ENCODE results near the gene XKR8.

XKR8 gene

DNA sequence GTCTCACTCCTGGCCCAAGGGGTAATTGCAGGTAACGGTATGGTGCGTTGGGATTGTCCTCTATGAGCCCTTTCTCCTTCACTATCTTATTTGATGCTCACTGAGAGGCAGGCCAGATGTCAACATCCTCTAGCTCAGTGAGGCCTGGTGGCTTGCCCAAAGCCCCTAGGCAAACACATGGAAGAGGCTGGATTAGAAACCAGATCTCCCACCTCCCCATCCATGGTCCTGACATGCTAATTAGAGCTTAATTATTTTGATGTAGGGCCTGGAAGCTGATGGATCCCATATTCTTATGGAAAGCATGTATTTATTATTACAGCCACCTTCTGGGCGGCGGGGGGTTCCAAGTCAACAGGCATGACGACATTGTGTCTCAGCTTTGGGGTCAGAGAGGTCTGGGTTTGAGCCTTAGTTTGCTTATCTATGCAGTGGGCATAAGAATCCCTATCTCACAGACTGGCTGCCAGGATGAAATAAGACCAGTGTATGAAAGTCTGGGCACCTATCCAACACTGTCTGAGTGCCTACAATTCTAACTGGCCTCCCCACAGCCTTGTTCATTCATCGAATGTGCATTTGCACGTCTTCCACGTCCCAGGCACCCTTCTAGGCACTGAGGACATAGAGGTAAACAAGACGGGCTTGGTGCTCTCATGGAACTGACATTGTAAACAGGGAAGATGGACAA, 18.8 kb upstream of the XKR8 start:
- H3K9me2 ChIP-seq (replicated peaks; ENCODE audit: insufficient read depth, low read length) = no peaks in the 10 kb centered on the region
- no peaks in the 10 kb centered on the region for H3K36me3 ChIP-seq (replicated peaks; ENCODE audit: insufficient read depth, low read length)
- H4K20me1 ChIP-seq (ENCODE audit: insufficient read depth, low read length) = no peaks in the 10 kb centered on the region
- H3K4me2 ChIP-seq (ENCODE audit: low read depth, low read length) = no peak overlapping the region
- no peaks in the 10 kb centered on the region for H3K27me3 ChIP-seq (replicated peaks; ENCODE audit: insufficient read depth, low read length)
- no peak overlapping the region for H2AFZ ChIP-seq (ENCODE audit: low read length)
- TF ChIP-seq CTCF (IDR thresholded peaks at IDR 0.05; ENCODE audit: low read length) = no peak
- no peak for TF ChIP-seq EZH2phosphoT487 (IDR thresholded peaks at IDR 0.05; ENCODE audit: low read length)
- no peak for TF ChIP-seq EZH2 (optimal IDR thresholded peaks at IDR 0.05; ENCODE audit: low read depth, low read length)
- H3K4me3 ChIP-seq (ENCODE audit: low read length) = no peak overlapping the region
- H3K9me3 ChIP-seq (replicated peaks; ENCODE audit: insufficient read depth, low read length) = no peaks in the 10 kb centered on the region
- H3F3A ChIP-seq (ENCODE audit: insufficient read depth, low read length) = peaks cover 4% of the 10 kb centered on the region; the same call in 1 of the 2 replicates
- H3K9ac ChIP-seq (ENCODE audit: low read length) = no peak overlapping the region
- no peaks in the 10 kb centered on the region for H3K79me2 ChIP-seq (ENCODE audit: low read length)
- no peak for DNase-seq
- H3K27ac ChIP-seq (ENCODE audit: low read length) = no peak overlapping the region
- H3K4me1 ChIP-seq (ENCODE audit: low read length) = peaks cover 12% of the 10 kb centered on the region

GRCh38 chr1:27941671-27942540, 17.9 kb upstream of the XKR8 start:
- TF ChIP-seq CTCF (IDR thresholded peaks at IDR 0.05; ENCODE audit: low read length) (no peak), EZH2phosphoT487 (IDR thresholded peaks at IDR 0.05; ENCODE audit: low read length) (no peak), EZH2 (optimal IDR thresholded peaks at IDR 0.05; ENCODE audit: low read depth, low read length) (no peak)
- H3F3A ChIP-seq (ENCODE audit: insufficient read depth, low read length) = peaks cover 4% of the 10 kb centered on the region; the same call in 1 of the 2 replicates
- no peaks in the 10 kb centered on the region for H3K9me3 ChIP-seq (replicated peaks; ENCODE audit: insufficient read depth, low read length)
- H3K36me3 ChIP-seq (replicated peaks; ENCODE audit: insufficient read depth, low read length) = no peaks in the 10 kb centered on the region
- peaks cover 12% of the 10 kb centered on the region for H3K4me1 ChIP-seq (ENCODE audit: low read length)
- no peaks in the 10 kb centered on the region for H3K27me3 ChIP-seq (replicated peaks; ENCODE audit: insufficient read depth, low read length)
- no peak overlapping the region for H3K4me2 ChIP-seq (ENCODE audit: low read depth, low read length)
- H4K20me1 ChIP-seq (ENCODE audit: insufficient read depth, low read length) = no peaks in the 10 kb centered on the region
- DNase-seq = no peak
- no peak overlapping the region for H3K4me3 ChIP-seq (ENCODE audit: low read length)
- H2AFZ ChIP-seq (ENCODE audit: low read length) = no peak overlapping the region
- no peak overlapping the region for H3K27ac ChIP-seq (ENCODE audit: low read length)
- H3K79me2 ChIP-seq (ENCODE audit: low read length) = no peaks in the 10 kb centered on the region
- no peak overlapping the region for H3K9ac ChIP-seq (ENCODE audit: low read length)
- no peaks in the 10 kb centered on the region for H3K9me2 ChIP-seq (replicated peaks; ENCODE audit: insufficient read depth, low read length)

- TF ChIP-seq CTCF (IDR thresholded peaks at IDR 0.05; ENCODE audit: low read length) (no peak), EZH2 (optimal IDR thresholded peaks at IDR 0.05; ENCODE audit: low read depth, low read length) (no peak), EZH2phosphoT487 (IDR thresholded peaks at IDR 0.05; ENCODE audit: low read length) (no peak)
- Histone ChIP-seq H3K27me3 (replicated peaks; ENCODE audit: insufficient read depth, low read length) (no peaks in the 10 kb centered on the region), H2AFZ (ENCODE audit: low read length) (no peak overlapping the region), H3K4me1 (ENCODE audit: low read length) (no peaks in the 10 kb centered on the region), H3K27ac (ENCODE audit: low read length) (no peak overlapping the region), H3K36me3 (replicated peaks; ENCODE audit: insufficient read depth, low read length) (no peaks in the 10 kb centered on the region), H4K20me1 (ENCODE audit: insufficient read depth, low read length) (no peaks in the 10 kb centered on the region), H3K79me2 (ENCODE audit: low read length) (no peaks in the 10 kb centered on the region), H3K9me3 (replicated peaks; ENCODE audit: insufficient read depth, low read length) (no peaks in the 10 kb centered on the region), H3K4me2 (ENCODE audit: low read depth, low read length) (no peak overlapping the region), H3F3A (ENCODE audit: insufficient read depth, low read length) (no peaks in the 10 kb centered on the region), H3K4me3 (ENCODE audit: low read length) (no peak overlapping the region), H3K9ac (ENCODE audit: low read length) (no peak overlapping the region), H3K9me2 (replicated peaks; ENCODE audit: insufficient read depth, low read length) (no peaks in the 10 kb centered on the region)
- DNase-seq = no peak
These were observed 14.8 kb upstream of the XKR8 start for GRCh38 chr1:27945020-27945419.

Measured in MM.1S (cell line).